NCI-H82 (cell line): Measurements from ENCODE around the gene PTPRN2.

Experiments
- DNase-seq: peaks from one replicate; lab custom pipeline; 2025; lab: John Stamatoyannopoulos, UW

The PTPRN2 gene

DNA sequence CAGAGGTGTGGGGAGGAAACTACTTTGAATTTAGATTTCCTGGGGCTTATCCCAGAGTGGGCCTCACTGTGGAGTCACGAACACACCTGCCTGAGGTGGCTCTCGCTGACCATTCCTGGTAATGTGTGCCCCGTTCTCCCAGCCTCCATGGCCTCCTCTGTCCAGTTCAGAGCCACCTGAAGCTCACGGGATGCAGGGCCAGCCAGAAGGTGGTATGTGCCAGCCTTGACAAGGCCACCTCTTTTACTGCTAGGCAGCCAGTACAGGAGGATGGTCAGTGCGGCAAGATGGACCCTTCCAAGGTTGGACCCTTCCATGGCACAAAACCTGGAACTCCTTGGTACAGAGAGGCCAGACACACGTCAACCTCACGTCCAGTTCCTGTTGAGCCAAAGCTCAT, 1040.5 kb downstream of the PTPRN2 start:
- no peak for DNase-seq

DNA sequence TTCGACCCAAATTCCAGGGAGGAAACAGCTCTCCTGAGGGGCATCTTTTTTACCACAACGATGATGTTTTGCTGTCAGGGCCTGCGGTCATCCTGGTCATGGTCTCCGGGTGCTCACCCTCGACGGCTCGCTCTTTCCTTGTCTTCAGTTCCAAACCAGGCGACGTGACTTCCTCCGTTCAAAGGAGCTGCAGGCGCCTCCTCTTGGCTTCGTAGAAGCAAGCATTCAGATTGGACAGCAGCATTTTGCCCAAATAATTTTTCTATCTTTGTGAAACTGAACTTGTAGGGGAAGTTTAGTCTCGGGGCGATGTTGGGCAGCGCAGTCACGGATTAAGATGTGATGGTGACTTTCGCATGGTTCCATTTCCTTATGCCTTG, 1042.0 kb downstream of the PTPRN2 start:
- DNase-seq, result no peak

DNA sequence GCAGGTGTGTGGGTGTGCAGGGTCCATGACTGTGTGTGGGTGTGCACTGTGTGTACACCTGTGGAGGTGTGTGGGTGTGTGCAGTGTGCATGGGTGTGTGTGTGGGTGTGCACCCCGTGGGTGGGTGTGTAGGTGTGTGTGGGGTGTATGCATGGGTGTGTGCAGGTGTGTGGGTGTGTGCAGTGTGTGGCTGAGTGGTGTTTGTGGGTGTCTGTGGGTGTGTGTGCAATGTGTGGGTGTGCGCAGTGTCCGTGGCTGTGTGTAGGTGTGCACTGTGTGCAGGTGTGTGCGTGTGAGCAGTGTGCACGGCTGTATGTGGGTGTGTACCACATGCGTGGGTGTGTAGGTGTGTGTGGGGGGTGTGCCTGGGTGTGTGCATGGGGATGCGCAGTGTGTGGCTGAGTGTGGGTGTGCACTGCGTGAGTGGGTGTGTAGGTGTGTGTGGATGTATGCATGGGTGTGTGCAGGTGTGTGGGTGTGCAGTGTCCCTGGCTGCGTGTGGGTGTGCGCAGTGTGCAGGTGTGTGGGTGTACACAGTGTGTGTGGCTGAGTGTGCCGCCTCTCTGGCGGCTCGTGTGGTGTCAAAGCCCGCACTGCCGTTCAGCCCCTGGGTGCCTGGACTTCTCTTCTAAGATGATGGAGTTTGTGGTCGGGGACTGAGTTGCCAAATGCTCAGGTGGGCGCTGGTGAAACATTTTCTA, 1042.5 kb downstream of the PTPRN2 start:
- no peak for DNase-seq

DNA sequence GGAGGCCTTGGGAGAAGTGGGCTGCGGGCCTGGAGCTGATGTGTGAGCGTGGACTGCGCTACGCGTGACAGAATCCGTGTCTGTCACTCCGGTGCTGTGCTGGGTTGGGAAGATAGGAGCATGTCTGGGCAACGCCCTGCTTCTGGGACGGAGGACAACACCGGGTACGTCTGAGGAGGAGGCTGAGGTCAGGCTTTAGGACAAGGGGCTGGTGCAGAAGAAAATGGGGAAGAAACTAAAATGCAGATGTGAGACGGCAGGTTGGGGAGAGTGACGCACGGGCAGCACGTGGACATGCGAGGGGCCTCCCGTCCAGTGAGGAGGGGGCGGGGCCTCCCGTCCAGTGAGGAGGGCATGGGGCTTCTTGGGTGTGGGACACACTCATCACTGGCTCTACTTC, 1043.4 kb downstream of the PTPRN2 start:
- DNase-seq, result no peak

DNA sequence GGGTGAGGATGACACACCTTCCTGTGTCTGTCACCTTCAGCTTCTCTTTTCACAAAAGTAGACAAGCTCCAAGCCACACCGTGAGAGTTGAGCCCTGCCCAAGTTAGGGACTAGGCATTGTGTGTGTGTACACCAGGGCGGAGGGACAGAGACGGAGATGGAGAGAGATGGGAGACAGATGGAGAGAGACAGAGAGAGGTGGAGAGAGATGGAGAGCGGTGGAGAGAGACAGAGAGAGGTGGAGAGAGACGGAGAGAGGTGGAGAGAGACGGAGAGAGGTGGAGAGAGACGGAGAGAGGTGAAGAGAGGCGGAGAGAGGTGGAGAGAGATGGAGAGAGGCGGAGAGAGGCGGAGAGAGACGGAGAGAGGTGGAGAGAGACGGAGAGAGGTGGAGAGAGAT, 1043.8 kb downstream of the PTPRN2 start:
- no peak for DNase-seq

DNA sequence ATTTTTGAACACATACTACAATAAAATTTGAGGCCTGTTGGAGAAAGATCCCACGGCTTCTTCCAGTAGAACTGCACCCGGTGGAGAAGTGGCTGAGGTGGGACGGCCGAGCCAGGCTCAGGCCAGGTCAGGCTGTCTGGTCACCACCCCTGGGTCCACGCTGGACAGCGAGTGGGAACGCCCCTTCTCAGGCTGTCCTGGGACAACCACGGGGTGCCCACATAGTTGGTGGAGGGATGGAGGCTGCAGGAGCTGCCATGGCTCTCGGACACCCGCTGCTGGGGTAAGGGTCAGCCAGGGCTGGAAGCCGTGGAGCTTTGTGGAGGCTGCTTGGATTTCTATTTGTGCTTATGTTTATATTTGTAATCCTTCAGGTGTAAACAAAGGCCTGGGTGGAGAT, 1044.3 kb downstream of the PTPRN2 start:
- no peak for DNase-seq

DNA sequence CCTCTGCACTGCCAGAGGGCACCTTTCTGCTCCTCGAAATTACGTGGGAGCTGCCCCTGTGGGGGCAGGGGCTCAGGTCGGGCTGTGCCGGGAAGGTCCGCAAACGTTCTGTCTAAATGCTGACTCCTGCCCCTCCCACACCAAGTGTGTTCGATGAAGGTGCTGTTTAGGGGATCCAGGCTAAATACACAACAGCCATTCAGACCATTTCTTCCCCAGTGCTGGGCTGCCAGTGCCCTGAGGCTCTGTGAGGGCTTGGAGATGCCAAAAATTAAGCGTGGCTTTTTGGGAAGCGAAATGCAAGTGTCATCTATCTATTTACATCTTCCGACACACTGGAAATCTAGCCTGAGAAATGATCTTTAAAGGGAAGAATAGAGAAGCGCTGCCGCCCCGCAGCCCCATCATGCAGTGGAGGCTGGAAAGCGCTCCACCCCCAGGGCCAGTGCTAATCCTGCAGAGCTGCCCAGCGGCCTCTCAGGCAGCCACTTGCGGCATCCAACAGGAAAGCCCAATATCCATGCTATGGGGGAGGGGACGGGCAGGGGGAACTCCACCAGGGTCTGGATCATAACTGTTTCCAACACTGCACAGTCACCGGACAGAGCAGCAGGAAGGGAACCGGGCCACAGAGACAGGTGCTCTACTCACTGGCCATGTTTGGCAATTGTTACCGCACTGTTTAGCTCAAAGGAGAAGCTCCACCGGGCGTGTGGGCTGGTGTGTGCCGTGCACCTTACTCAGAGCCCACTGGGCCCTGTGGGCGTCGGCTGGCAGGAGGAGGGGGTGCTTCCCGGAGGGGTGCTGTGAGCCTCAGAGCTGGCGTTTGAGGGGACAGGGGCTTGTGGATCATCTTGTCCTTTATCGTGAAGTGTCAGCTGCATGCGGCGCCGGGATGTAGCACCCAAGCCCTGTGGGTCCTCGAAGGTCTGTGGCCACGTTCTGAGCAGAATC, 1045.3 kb downstream of the PTPRN2 start:
- no peak for DNase-seq

DNA sequence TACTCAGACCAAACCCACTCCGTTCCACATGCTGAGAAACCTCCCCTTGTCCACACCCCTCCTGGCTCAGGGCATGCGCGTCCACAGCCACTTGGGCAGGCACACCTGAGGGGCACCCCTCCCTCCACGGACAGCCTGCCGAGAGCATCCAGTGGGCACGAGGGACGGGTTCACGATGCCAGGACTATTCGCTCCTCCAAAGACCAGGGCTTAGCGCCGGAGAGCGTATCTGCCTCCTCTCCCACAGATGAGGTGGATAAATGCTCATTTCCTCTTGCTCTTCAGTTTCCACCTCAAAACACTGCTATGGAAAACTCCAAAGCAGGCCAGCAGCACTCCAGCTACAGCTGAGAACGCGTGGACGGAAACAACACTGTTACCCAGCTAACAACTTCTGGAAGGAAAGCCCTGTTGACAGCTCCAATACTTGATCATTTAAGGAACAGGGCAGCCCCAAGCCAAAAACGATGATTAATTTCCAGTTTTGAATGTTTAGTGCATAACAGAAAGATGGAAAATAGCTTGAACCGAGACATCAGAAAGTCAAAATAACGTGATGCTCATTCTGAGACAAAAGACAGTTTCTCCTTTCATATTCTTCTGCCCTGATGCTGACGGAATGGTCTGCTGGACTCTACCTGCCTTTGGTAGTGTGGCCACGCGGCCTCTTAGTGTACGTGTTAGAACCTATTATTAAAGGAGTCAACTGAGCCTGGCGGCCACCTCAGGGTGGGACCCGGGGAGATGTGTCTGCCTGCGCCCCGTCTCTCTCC, 1046.1 kb downstream of the PTPRN2 start:
- no peak for DNase-seq

DNA sequence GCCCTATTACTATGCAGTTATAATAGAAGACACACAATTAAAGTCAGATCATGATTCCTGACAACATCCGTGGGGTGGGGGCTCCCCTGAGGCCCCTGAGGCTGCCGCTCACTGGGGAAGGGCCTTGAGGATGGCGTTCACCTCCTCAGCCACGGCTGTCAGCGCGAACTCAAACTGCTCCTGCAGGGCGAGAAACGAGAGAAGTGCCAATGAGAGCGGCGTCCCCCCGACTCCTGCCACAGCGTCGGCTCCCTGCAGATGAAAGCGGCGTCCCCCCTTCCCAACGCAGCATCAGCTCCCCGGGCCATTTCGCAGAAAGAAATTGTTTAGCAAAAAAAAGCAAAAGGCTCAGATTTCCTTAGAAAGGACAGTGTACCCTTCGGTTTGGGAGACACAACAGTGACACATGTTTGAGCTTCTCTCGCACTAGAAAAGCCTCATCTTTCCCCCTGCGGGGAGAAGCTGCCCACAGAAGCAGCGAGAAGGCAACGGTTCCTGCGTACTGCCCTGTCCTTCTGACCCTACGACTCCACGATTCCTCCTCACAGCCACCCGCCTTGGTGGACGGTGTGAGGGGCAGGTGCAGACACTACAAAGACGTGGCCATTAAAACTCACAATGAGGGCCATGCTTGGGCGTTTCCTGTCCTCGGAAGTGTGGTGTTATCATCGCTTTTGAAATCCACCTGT, 1046.9 kb downstream of the PTPRN2 start:
- no peak for DNase-seq

DNA sequence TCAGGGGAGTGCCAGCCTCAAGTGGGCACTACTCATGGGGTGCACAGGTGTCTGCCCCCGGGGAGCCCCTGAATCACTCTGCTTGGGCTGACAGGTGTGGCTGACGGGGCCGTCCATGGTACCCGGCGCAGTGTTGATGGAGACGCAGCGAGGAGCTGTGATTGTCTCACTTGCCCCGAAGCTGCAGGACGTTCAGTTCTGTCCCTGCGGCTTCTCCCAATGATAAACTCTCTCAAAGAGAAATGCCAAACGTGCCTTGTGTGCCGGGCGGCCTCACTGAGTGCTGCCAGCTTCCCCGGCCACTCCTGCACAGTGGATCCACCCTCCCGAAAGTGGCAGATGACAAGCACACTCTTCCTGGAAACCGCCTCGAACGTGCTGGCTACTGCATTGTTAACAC, 1047.6 kb downstream of the PTPRN2 start:
- DNase-seq, result no peak

DNA sequence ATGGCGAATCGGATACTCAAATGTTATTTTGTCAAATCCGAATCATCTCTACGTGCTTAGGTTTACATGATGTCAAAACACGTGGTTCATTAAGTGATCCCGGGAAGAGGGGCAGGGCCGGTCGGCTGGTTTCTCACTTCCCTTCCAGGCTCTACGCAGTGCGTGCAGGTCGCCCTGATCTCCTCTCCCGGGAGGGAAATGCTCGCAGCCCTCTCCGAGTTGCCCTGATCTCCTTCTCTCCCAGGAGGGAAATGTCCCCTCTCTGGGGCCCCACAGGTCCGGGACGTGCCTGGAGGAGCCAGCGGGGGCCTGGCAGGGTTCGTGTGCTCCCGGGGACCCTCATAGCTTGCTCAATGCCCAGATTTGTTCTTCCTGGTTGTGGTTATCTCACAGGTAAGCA, 1048.1 kb downstream of the PTPRN2 start:
- DNase-seq, result no peak

DNA sequence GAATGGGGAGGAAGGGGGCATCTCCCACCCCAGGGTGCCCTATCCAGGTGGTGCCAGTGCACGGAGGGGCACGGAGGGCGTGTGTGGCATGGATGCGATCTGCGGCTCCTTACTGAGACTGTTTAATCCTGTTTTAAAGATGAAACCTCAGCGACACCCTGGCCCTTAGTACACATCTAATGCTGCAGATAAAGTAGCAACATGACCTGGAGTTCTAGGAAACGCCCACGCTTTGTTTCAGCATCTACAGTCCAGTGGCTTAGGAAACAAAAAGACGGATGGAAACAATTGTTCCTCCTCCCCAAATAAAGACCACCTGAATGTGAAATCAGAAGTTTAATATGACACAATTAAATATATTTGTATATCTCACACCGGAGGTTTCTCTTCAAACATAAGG, 1048.9 kb downstream of the PTPRN2 start:
- DNase-seq, result no peak

DNA sequence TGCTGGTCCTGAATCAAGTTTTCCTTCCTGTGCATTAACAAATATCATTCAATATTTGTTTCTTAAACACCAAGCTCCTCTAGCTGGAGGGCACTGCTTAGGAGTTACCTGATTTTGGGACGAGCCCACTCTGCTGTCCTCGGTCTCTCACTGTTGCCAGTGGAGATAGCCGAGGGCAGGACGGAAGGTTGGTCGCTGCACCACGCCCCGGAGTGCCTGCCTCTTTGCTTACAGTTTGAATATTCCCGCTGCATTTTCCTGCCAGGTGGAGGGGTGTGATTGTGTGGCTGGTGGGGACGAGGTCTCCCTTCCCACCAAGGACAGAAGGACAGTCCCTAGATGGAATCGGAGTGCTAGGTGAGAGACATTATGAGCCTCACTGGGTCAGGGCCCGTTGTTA, 1049.3 kb downstream of the PTPRN2 start:
- no peak for DNase-seq

DNA sequence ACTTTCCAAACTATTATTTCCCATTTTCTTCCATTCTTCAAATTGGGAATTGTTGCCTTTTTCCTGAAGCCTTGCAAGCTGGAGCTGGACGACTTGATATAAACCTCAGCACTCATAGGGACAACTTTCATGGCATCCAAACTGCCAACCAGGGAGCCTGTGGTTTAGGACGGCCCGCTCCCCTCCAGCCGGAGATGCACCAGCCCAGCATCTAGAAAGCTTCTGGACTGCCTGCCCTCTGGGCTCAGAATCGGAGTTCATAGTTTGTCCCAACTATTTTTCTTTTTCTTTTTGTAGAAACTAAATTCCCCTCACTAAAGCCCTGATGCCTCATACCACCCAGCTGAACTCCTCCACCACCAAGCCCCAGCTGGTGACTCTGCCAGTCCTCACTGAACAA, 1050.6 kb downstream of the PTPRN2 start:
- no peak for DNase-seq

DNA sequence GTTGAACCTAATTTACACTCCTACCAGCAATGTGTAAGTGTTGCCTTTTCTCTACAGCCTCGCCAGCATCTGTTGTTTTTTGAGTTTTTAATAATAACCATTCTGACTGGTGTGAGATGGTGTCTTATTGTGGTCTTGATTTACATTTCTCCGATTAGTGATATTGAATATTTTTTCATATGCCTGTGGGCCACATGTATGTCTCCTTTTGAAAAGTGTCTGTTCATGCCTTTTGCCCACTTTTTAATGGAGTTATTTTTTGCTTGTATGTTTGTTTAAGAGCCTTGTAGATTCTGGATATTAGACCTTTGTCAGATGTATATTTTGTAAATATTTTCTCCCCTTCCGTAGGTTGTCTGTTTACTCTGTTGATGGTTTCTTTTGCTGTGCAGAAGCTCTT, 1055.6 kb downstream of the PTPRN2 start:
- DNase-seq, result no peak

DNA sequence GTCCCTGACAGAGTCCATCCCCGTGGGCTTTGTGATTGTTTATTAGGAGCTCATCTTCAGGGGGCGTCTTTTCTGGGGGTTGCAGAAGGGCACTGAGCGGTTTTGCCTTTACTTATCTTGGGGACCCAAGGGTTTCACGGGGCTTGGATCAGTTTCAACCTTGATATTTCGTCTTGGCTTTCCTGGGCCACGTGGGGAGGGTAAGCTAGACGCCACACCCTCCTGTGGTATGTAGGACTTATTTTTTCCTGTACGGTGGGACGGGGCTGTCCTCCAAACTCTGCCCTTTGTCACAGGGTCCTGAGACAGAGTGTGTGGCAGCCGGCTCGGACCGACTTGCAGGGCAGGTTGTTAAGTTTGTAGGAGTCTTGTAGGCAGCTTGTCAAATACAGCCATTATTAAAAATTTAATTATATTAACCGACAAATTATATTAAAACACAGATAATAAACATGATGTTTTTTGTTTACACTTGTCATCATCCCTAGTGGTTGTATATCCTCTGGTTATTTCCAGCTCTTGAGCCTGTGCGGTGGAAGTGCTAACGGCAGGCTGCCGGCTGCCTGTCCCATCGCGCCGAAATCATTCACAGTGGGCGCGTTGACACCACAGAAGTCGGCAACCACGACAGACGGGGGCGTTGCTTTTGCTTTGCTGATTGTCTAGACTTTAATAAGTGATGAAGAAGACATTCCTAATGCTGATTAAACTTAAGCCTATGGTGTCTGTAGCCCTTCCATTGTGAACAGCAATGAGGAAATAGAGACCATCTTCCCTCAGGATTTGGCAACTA, 1057.7 kb downstream of the PTPRN2 start:
- DNase-seq, result no peak

DNA sequence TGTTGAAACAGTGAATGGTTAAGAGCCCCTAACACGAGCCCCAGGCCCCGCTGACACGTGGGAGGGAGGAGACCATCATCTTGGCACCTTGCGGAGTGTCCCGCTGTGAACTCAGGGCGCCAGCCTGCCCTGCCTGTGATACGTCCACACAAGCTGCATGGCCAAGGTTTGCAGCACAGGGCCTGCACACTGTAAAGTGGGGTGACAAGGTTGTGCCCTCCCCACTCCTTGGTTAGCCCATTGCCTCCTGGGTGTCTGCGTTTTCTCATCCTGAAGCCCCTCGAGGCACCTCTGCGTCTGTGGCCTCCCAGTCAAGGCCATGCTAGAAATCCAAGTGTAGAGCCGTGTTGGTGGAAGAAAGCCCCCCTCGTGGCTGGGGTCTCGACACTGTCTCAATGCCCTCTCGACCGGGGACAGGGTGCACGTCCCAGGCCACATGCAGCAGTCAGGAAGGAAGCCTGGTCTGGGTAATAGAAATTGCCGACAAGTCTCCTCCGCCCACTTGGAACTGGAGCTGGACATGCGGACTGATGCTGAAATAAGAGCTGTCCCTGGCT, 1058.8 kb downstream of the PTPRN2 start:
- DNase-seq, result no peak

DNA sequence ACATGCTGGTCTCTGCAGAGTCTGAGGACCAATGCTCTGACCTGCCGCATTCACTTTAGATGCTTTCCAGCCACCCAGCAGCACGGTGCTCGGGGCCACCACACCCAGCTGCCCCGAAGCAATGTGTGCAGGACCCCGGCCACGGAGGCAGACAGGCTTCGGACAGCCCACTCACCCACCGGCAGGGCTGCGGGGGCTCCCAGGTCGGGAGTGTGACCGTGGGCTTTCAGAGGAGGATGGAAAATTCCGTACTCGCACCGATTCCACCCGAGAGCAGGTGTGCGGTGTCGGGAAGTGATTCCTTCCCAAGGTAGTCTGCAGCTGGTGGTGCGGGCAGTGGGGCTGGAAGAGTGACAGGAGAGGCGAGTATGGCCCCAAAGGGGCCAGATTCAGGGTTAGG, 1059.9 kb downstream of the PTPRN2 start:
- DNase-seq, result no peak

DNA sequence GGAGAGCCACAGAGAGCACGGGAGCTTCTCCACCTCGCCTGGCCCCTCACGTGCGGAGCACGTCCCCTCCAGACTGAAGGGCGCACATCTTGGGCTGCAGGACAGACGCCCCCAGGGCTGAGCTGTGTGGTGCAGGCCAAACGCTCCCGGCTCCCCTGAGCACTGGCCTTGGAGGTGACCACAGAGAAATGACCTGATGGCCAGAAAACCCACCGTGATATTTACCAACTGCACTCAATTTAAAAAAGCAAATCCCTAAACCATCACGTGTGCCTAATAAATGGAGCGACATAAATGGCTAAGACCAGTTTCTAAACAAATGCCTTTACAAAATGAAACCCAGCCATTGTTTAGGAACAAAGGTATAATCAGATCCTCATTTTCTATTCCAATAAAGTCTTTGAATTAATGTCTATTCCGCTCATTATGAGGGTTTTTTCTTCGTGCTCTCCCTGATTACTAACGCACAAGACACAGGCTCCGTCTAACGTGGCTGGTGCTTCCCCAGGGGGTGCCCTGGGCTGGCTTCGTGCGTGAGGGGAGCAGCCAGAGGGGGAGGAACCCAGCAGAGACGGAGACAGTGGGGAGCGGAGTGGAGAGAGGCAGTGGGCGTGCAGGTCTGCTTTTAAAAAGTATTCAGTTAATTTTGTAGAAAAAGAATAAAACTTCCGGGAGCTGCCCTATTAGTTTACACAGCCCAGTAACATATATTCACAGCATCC, 1060.5 kb downstream of the PTPRN2 start:
- DNase-seq, result no peak
